SK-N-MC (cell line): ENCODE results near the gene ANKS1B.

Experiments used
- EZH2 ChIP-seq: fragments of 200-600 bp; sonication (generic); IDR thresholded peaks from one replicate; pipeline ENCODE4 v1.6.1; 2017; ENCODE audit warnings: antibody characterized with exemption
- FOXP2 ChIP-seq: optimal IDR thresholded peaks from 2 replicates; pipeline ENCODE3; 2011; ENCODE audit warnings: mild to moderate bottlenecking, moderate library complexity; ENCODE audit not compliant: insufficient read depth; ENCODE audit errors: extremely low read length, control extremely low read depth
- POLR2AphosphoS5 ChIP-seq: IDR thresholded peaks from 2 replicates; pipeline ENCODE4 v1.6.1; 2012; ENCODE audit warnings: mild to moderate bottlenecking, low read depth, low read length, borderline replicate concordance

DNA sequence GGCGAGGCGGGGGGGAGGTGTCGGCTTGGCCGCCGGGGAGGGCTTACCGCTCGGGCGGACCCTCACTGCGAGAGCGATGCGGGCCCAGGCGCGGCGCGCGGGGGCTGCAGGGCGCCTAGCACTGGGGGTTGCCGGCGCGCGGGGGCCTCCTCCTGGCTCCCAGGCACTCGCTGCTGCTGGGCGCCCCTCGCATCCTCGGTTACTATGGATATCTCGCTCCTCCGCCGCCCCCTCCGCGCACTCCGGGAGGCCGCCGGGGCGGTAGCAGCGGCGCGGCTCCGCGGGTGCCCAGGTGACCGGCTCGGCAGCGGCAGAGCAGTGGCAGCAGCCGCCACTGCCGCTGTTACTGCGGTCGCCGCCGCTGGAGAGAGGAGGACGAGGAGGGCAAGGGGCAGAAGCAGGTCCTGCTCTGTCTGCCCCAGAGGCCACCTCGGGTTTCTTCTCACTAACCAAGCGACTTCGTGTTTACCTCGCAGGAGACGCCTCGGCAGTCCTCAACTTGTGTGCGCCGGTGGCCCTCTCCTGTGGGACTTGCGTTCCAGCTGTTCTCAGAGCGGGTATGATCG is 1089.6 kb downstream of the ANKS1B start:
- TF ChIP-seq EZH2 (peak; percentile 45), FOXP2 (no peak), POLR2AphosphoS5 (no peak)
